H9 (cell line): ENCODE data around the gene PLEKHA4. TPM values are rescaled to one million over a fixed set of nuclear protein-coding genes. Genes with fewer than 3 reads are reported as not detected.

Experiments used
- DNase-seq: peaks from one replicate; pipeline ENCODE4 v3.0.0-alpha.2; 2017
- H2AFZ ChIP-seq: one replicate; pipeline ENCODE4 v1.6.1; 2013; ENCODE audit warnings: mild to moderate bottlenecking, low read length, control low read depth, moderate library complexity
- H2AK5ac ChIP-seq: 2 replicates; pipeline ENCODE4 v1.6.1; 2013; ENCODE audit warnings: low read length, control low read depth, mixed read lengths; ENCODE audit not compliant: insufficient read length
- H2BK120ac ChIP-seq: one replicate; pipeline ENCODE4 v1.6.1; 2013; ENCODE audit warnings: low read depth, mild to moderate bottlenecking, low read length, control low read depth, inconsistent platforms; ENCODE audit not compliant: poor library complexity, severe bottlenecking
- H2BK12ac ChIP-seq: 2 replicates; pipeline ENCODE4 v1.6.1; 2013; ENCODE audit warnings: low read length, control low read depth, mixed read lengths, low read depth; ENCODE audit not compliant: insufficient read length
- H2BK15ac ChIP-seq: 2 replicates; pipeline ENCODE4 v1.6.1; 2013; ENCODE audit warnings: low read depth, low read length, control low read depth
- H2BK20ac ChIP-seq: one replicate; pipeline ENCODE4 v1.6.1; 2013; ENCODE audit warnings: low read depth, mild to moderate bottlenecking, low read length, control low read depth, inconsistent platforms; ENCODE audit not compliant: poor library complexity, severe bottlenecking
- H2BK5ac ChIP-seq: 2 replicates; pipeline ENCODE4 v1.6.1; 2013; ENCODE audit warnings: low read length, control low read depth, mixed read lengths; ENCODE audit not compliant: insufficient read length
- H3K14ac ChIP-seq: 2 replicates; pipeline ENCODE4 v1.6.1; 2013; ENCODE audit warnings: low read length, control low read depth; ENCODE audit not compliant: insufficient read depth
- H3K18ac ChIP-seq: 2 replicates; pipeline ENCODE4 v1.6.1; 2013; ENCODE audit warnings: low read depth, mild to moderate bottlenecking, mixed read lengths, low read length, control low read depth; ENCODE audit not compliant: insufficient read length
- H3K23ac ChIP-seq: 2 replicates; pipeline ENCODE4 v1.6.1; 2013; ENCODE audit warnings: low read length, control low read depth, mixed read lengths, low read depth; ENCODE audit not compliant: insufficient read length
- H3K23me2 ChIP-seq: 2 replicates; pipeline ENCODE4 v1.6.1; 2013; ENCODE audit warnings: low read depth, mild to moderate bottlenecking, mixed read lengths, low read length, control low read depth; ENCODE audit not compliant: insufficient read length, poor library complexity, severe bottlenecking
- H3K27ac ChIP-seq: 2 replicates; pipeline ENCODE4 v1.5.1; 2013; ENCODE audit warnings: low read length, control low read depth, mixed read lengths, low read depth; ENCODE audit not compliant: insufficient read length
- H3K27me3 ChIP-seq: 2 replicates; pipeline ENCODE4 v1.6.1; 2013; ENCODE audit warnings: low read length, control low read depth, inconsistent platforms; ENCODE audit not compliant: insufficient read depth
- H3K4ac ChIP-seq: 2 replicates; pipeline ENCODE4 v1.6.1; 2013; ENCODE audit warnings: low read depth, mild to moderate bottlenecking, control low read depth, inconsistent platforms, low read length, moderate library complexity
- H3K4me1 ChIP-seq: 2 replicates; pipeline ENCODE4 v1.6.1; 2013; ENCODE audit warnings: low read length, control low read depth, inconsistent platforms; ENCODE audit not compliant: insufficient read depth
- H3K4me2 ChIP-seq: 2 replicates; pipeline ENCODE4 v1.6.1; 2013; ENCODE audit warnings: low read length, control low read depth, mixed read lengths; ENCODE audit not compliant: insufficient read length, insufficient read depth
- H3K56ac ChIP-seq: 2 replicates; pipeline ENCODE4 v1.6.1; 2013; ENCODE audit warnings: low read depth, mild to moderate bottlenecking, mixed read lengths, low read length, control low read depth; ENCODE audit not compliant: insufficient read length
- H3K79me1 ChIP-seq: 2 replicates; pipeline ENCODE4 v1.6.1; 2013; ENCODE audit warnings: low read depth, mild to moderate bottlenecking, moderate library complexity, low read length, control low read depth, inconsistent platforms; ENCODE audit not compliant: insufficient read depth, poor library complexity, severe bottlenecking
- H3K79me2 ChIP-seq: 2 replicates; pipeline ENCODE4 v1.6.1; 2013; ENCODE audit warnings: low read length, control low read depth, inconsistent platforms; ENCODE audit not compliant: insufficient read depth
- H3K9ac ChIP-seq: 2 replicates; pipeline ENCODE4 v1.6.1; 2013; ENCODE audit warnings: low read length, control low read depth, mixed read lengths; ENCODE audit not compliant: insufficient read length; ENCODE audit errors: extremely low read depth
- H3K9me3 ChIP-seq: one replicate; pipeline ENCODE4 v1.6.1; 2013; ENCODE audit warnings: low read depth, low read length, inconsistent platforms; ENCODE audit not compliant: control insufficient read depth
- H3T11ph ChIP-seq: one replicate; pipeline ENCODE4 v1.6.1; 2013; ENCODE audit warnings: mild to moderate bottlenecking, low read length, control low read depth, inconsistent platforms
- H4K20me1 ChIP-seq: one replicate; pipeline ENCODE4 v1.6.1; 2013; ENCODE audit not compliant: control insufficient read depth, insufficient read length, insufficient read depth
- H4K5ac ChIP-seq: 2 replicates; pipeline ENCODE4 v1.6.1; 2013; ENCODE audit warnings: low read depth, mild to moderate bottlenecking, mixed read lengths, low read length, control low read depth; ENCODE audit not compliant: insufficient read length
- H4K8ac ChIP-seq: replicated peaks from 2 replicates; pipeline ENCODE4 v1.6.1; 2013; ENCODE audit warnings: low read length, control low read depth, mixed read lengths, low read depth; ENCODE audit not compliant: insufficient read length
- H4K91ac ChIP-seq: 2 replicates; pipeline ENCODE4 v1.6.1; 2013; ENCODE audit warnings: low read depth, mild to moderate bottlenecking, moderate library complexity, mixed read lengths, low read length, control low read depth; ENCODE audit not compliant: insufficient read length
- H3K27ac Mint-ChIP-seq, 3 experiments: 2 replicates in 2 of 3; 3 replicates in 1 of 3; pipeline ENCODE4 v1.8.0; 2020 to 2021; ENCODE audit warnings: mixed read lengths in 3 of 3, mild to moderate bottlenecking in 1 of 3, moderate library complexity in 1 of 3
- H3K27me3 Mint-ChIP-seq: 2 replicates; pipeline ENCODE4 v1.8.0; 2021; ENCODE audit warnings: low read depth, mild to moderate bottlenecking, moderate library complexity, mixed read lengths
- H3K36me3 Mint-ChIP-seq, 3 experiments: 2 replicates in 2 of 3; 3 replicates in 1 of 3; pipeline ENCODE4 v1.8.0; 2020 to 2021; ENCODE audit warnings: low read depth in 3 of 3, mixed read lengths in 3 of 3; ENCODE audit not compliant: insufficient read depth in 1 of 3
- H3K4me1 Mint-ChIP-seq, 2 experiments: 2 replicates each; pipeline ENCODE4 v1.8.0; 2020; ENCODE audit warnings: mixed read lengths in 2 of 2
- H3K4me3 Mint-ChIP-seq, 2 experiments: 2 replicates in 1 of 2; 3 replicates in 1 of 2; pipeline ENCODE4 v1.8.0; 2020 to 2021; ENCODE audit warnings: mild to moderate bottlenecking in 2 of 2, mixed read lengths in 2 of 2, moderate library complexity in 1 of 2
- H3K9me3 Mint-ChIP-seq, 2 experiments: 2 replicates in 1 of 2; 3 replicates in 1 of 2; pipeline ENCODE4 v1.8.0; 2020; ENCODE audit warnings: mild to moderate bottlenecking in 2 of 2, mixed read lengths in 2 of 2, moderate library complexity in 1 of 2
- WGBS: extraction: QIAGEN DNeasy Blood & Tissue Kit; methylation state at CpG from one replicate; pipeline ENCODE4 v1.1.7; 2013; ENCODE audit warnings: missing lambda C conversion rate, low lambda C conversion rate, mixed read lengths; ENCODE audit not compliant: insufficient read length; ENCODE audit errors: extremely low coverage; 5-methylcytosine and 5-hydroxymethylcytosine counted together
- total RNA-seq: library from RNA; stranded (reverse); gene quantifications from 2 replicates; pipeline ENCODE4 v1.2.1, GENCODE V29; 2021
- TF ChIP-seq, protein P1 (sequence below): fragments of 200-600 bp; sonication (generic); conservative IDR thresholded peaks from 3 replicates; pipeline ENCODE4 v1.8.0; 2021; ENCODE audit warnings: antibody characterized with exemption, mild to moderate bottlenecking

Gene PLEKHA4
- total RNA-seq, 1 experiment from 2014 or later, result 15.3 TPM

GRCh38 chr19:48858984-48859710 is 9.3 kb downstream of the PLEKHA4 start:
- Histone ChIP-seq H3K27ac (no peak overlapping the region), H4K91ac (no peak overlapping the region), H3K4ac (no peak overlapping the region), H2BK20ac (no peak overlapping the region), H3K9ac (no peak overlapping the region), H3K79me2 (no peaks in the 10 kb centered on the region), H3K4me2 (no peak overlapping the region), H3K79me1 (no peaks in the 10 kb centered on the region), H4K5ac (no peak overlapping the region), H3K27me3 (no peaks in the 10 kb centered on the region), H3T11ph (no peak overlapping the region), H3K18ac (no peak overlapping the region), H2BK12ac (no peak overlapping the region), H3K9me3 (no peaks in the 10 kb centered on the region), H2BK120ac (no peak overlapping the region), H3K56ac (no peak overlapping the region), H4K20me1 (no peaks in the 10 kb centered on the region), H3K23me2 (no peaks in the 10 kb centered on the region), H3K14ac (no peak overlapping the region), H4K8ac (no peak overlapping the region), H2BK15ac (no peak overlapping the region), H2AFZ (no peak overlapping the region), H3K4me1 (no peaks in the 10 kb centered on the region; the same call in 1 of the 2 replicates), H3K23ac (no peak overlapping the region), H2AK5ac (no peak overlapping the region), H2BK5ac (no peak overlapping the region)
- no peaks in the 10 kb centered on the region for H3K27me3 Mint-ChIP-seq
- TF ChIP-seq, protein P1, sequence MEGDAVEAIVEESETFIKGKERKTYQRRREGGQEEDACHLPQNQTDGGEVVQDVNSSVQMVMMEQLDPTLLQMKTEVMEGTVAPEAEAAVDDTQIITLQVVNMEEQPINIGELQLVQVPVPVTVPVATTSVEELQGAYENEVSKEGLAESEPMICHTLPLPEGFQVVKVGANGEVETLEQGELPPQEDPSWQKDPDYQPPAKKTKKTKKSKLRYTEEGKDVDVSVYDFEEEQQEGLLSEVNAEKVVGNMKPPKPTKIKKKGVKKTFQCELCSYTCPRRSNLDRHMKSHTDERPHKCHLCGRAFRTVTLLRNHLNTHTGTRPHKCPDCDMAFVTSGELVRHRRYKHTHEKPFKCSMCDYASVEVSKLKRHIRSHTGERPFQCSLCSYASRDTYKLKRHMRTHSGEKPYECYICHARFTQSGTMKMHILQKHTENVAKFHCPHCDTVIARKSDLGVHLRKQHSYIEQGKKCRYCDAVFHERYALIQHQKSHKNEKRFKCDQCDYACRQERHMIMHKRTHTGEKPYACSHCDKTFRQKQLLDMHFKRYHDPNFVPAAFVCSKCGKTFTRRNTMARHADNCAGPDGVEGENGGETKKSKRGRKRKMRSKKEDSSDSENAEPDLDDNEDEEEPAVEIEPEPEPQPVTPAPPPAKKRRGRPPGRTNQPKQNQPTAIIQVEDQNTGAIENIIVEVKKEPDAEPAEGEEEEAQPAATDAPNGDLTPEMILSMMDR, result no peak
- WGBS, result no CpG with 5 or more reads among the region's 34 CpGs
- DNase-seq, result peak; percentile 77
- no peaks in the 10 kb centered on the region for H3K9me3 Mint-ChIP-seq
- peak overlapping the region in 1 of 2 experiments; percentile 35; a peak in 2 of 5 replicates for H3K4me3 Mint-ChIP-seq
- H3K36me3 Mint-ChIP-seq, result peaks cover 0 to 35% (median 3%) of the 10 kb centered on the region in 3 experiments; a peak in 5 of 7 replicates
- H3K4me1 Mint-ChIP-seq, result peaks cover 3 to 10% of the 10 kb centered on the region in 2 experiments
- H3K27ac Mint-ChIP-seq, result peak overlapping the region in 2 of 3 experiments; percentile 46 to 77; a peak in 2 of 7 replicates
